CD4-positive, alpha-beta memory T cell (primary cell): ENCODE results near the gene MRPL55. TPM values are rescaled to one million over a fixed set of nuclear protein-coding genes. Genes with fewer than 3 reads are reported as not detected.
A peak's percentile ranks its signal among the peaks of the same experiment; 100 is the strongest.

Source experiments
- CTCF ChIA-PET: fragments of 350-600 bp; sonication (Branson Sonifier 250); formaldehyde crosslinking; loops from one replicate; lab custom pipeline; 2021; ENCODE audit warnings: inconsistent platforms; ENCODE audit not compliant: partially characterized antibody; lab: Charles Lee
- POLR2A ChIA-PET: fragments of 350-600 bp; sonication (Branson Sonifier 250); formaldehyde crosslinking; loops from one replicate; lab custom pipeline; 2021; ENCODE audit not compliant: partially characterized antibody; lab: Charles Lee
- DNase-seq, 5 donors: peaks; one replicate each; pipeline versions ENCODE4 v3.0.0 to v3.0.0-alpha.2; 2020 to 2022; ENCODE audit warnings: mixed read lengths in 1 of 5
- H3K27ac ChIP-seq: one replicate; pipeline ENCODE4 v1.7.0; 2013; ENCODE audit warnings: low read depth, low read length
- H3K27me3 ChIP-seq: 2 replicates; pipeline ENCODE4 v1.7.0; 2013; ENCODE audit warnings: mild to moderate bottlenecking, low read length, moderate library complexity; ENCODE audit not compliant: insufficient read depth
- H3K36me3 ChIP-seq: 2 replicates; pipeline ENCODE4 v1.7.0; 2013; ENCODE audit warnings: mild to moderate bottlenecking, low read length, moderate library complexity; ENCODE audit not compliant: insufficient read depth
- H3K4me1 ChIP-seq: 2 replicates; pipeline ENCODE4 v1.7.0; 2013; ENCODE audit warnings: mild to moderate bottlenecking, low read length, moderate library complexity; ENCODE audit not compliant: insufficient read depth
- H3K4me3 ChIP-seq, 2 donors: one replicate each; pipeline ENCODE4 v1.7.0; 2013; ENCODE audit warnings: low read length in 2 of 2, mild to moderate bottlenecking in 1 of 2
- H3K9me3 ChIP-seq, 2 donors: one replicate each; pipeline ENCODE4 v1.7.0; 2013; ENCODE audit warnings: low read length in 2 of 2, control low read depth in 1 of 2; ENCODE audit not compliant: control insufficient read depth in 1 of 2
- H3K27ac Mint-ChIP-seq, 7 donors: one replicate each; pipeline ENCODE4 v1.8.0; 2020 to 2021; ENCODE audit warnings: mixed read lengths in 7 of 7, mild to moderate bottlenecking in 6 of 7, inconsistent platforms in 3 of 7, moderate library complexity in 3 of 7
- H3K27me3 Mint-ChIP-seq, 2 donors: one replicate each; pipeline ENCODE4 v1.8.0; 2020 to 2021; ENCODE audit warnings: mixed read lengths in 2 of 2
- H3K36me3 Mint-ChIP-seq, 2 donors: one replicate each; pipeline ENCODE4 v1.8.0; 2020 to 2021; ENCODE audit warnings: mixed read lengths in 2 of 2, inconsistent platforms in 1 of 2, mild to moderate bottlenecking in 1 of 2
- H3K4me1 Mint-ChIP-seq, 4 donors: one replicate each; pipeline ENCODE4 v1.8.0; 2020 to 2021; ENCODE audit warnings: mixed read lengths in 4 of 4, mild to moderate bottlenecking in 1 of 4
- H3K4me3 Mint-ChIP-seq, 8 donors: one replicate each; pipeline ENCODE4 v1.8.0; 2020 to 2021; ENCODE audit warnings: mixed read lengths in 8 of 8, mild to moderate bottlenecking in 7 of 8, moderate library complexity in 6 of 8, inconsistent platforms in 3 of 8
- H3K9me3 Mint-ChIP-seq, 8 donors: one replicate each; pipeline ENCODE4 v1.8.0; 2020 to 2021; ENCODE audit warnings: mixed read lengths in 8 of 8, mild to moderate bottlenecking in 5 of 8, inconsistent platforms in 3 of 8, moderate library complexity in 1 of 8
- intact Hi-C: fragments of 100-400 bp; cut with micrococcal nuclease; formaldehyde crosslinking; loops from one replicate; pipeline ENCODE4 v1.15.1; 2023
- polyA plus RNA-seq, 2 donors: library from polyadenylated mRNA; unstranded; fragments of 300-500 nt; fragmentation: Illumina TruSeq; gene quantifications; one replicate each; pipeline ENCODE4 v1.2.3, GENCODE V29; 2021
- total RNA-seq, 2 experiments: library from RNA; stranded (reverse); gene quantifications; one replicate each; pipeline ENCODE4 v1.2.3, GENCODE V29; 2021

Gene MRPL55
- total and polyA plus RNA-seq, 4 experiments from 2014 or later: 57.8 to 157 (median 86.5) TPM

GRCh38 chr1:228108055-228108690, 926 bp downstream of the MRPL55 start:
- DNase-seq: no peak
- intact Hi-C loops: loop anchor here (5.0 kb wide), 1 partner anchor 1399 kb away; the partner anchor contains the start of gene NUP133
- Mint-ChIP-seq H3K4me1 (peaks cover 9 to 57% (median 32%) of the 10 kb centered on the region in 4 donors), H3K4me3 (peak overlapping the region; percentile 89 to 98 (median 94)), H3K27me3 (no peaks in the 10 kb centered on the region), H3K9me3 (peaks cover 0 to 5% (median 0%) of the 10 kb centered on the region in 8 donors), H3K27ac (peak overlapping the region; percentile 83 to 98 (median 94)), H3K36me3 (peaks cover 0 to 22% of the 10 kb centered on the region in 2 donors)
- POLR2A ChIA-PET: interaction anchor here (0.8 to 3.2 kb wide), 6 partner anchors 8 to 58 kb away, joined by 4 to 33 read pairs (median 16); partner anchors contain the start of genes ARF1, GUK1 and IBA57
- CTCF ChIA-PET: interaction anchor here (1.8 kb wide), 1 partner anchor 347 kb away, joined by 3 read pairs; no protein-coding TSS in a partner anchor
- Histone ChIP-seq H3K9me3 (no peaks in the 10 kb centered on the region), H3K27me3 (no peaks in the 10 kb centered on the region), H3K4me3 (peak overlapping the region; percentile 59 to 68), H3K27ac (peak overlapping the region; percentile 92), H3K4me1 (peaks cover 29% of the 10 kb centered on the region), H3K36me3 (peaks cover 12% of the 10 kb centered on the region)

- H3K27ac Mint-ChIP-seq: peak overlapping the region in 5 of 7 donors; percentile 70 to 98 (median 92)
- intact Hi-C loops: loop anchor here (5.0 kb wide), 1 partner anchor 1400 kb away; the partner anchor contains the start of gene NUP133
- Histone ChIP-seq H3K4me3 (no peak overlapping the region), H3K9me3 (no peaks in the 10 kb centered on the region), H3K4me1 (peaks cover 29% of the 10 kb centered on the region), H3K27ac (no peak overlapping the region), H3K27me3 (no peaks in the 10 kb centered on the region), H3K36me3 (peaks cover 12% of the 10 kb centered on the region)
- H3K9me3 Mint-ChIP-seq: peaks cover 0 to 7% (median 0%) of the 10 kb centered on the region in 8 donors
- H3K36me3 Mint-ChIP-seq: peaks cover 0 to 24% of the 10 kb centered on the region in 2 donors
- ChIA-PET CTCF (interaction anchor here (1.1 to 1.8 kb wide), 2 partner anchors 26 to 348 kb away, joined by 3 read pairs; no protein-coding TSS in a partner anchor), POLR2A (interaction anchor here (2.6 to 3.1 kb wide), 2 partner anchors 25 to 32 kb away, joined by 13 to 33 read pairs; partner anchors contain the start of genes ARF1 and GUK1)
- H3K4me1 Mint-ChIP-seq: peaks cover 9 to 59% (median 33%) of the 10 kb centered on the region in 4 donors
- no peak for DNase-seq
- H3K4me3 Mint-ChIP-seq: peak overlapping the region; percentile 69 to 95 (median 93)
- no peaks in the 10 kb centered on the region for H3K27me3 Mint-ChIP-seq
Observed at GRCh38 chr1:228107636-228108035, 1.5 kb downstream of the MRPL55 start.

GRCh38 chr1:228106800-228107054, 2.4 kb downstream of the MRPL55 start:
- Mint-ChIP-seq H3K4me1 (peaks cover 9 to 60% (median 33%) of the 10 kb centered on the region in 4 donors), H3K9me3 (peaks cover 0 to 7% (median 0%) of the 10 kb centered on the region in 8 donors), H3K27ac (peak overlapping the region in 3 of 7 donors; percentile 22 to 75 (median 44)), H3K4me3 (peak overlapping the region in 4 of 8 donors; percentile 24 to 49 (median 25)), H3K27me3 (no peaks in the 10 kb centered on the region), H3K36me3 (peaks cover 0 to 24% of the 10 kb centered on the region in 2 donors)
- DNase-seq: no peak
- CTCF ChIA-PET: interaction anchor here (0.9 to 1.9 kb wide), 4 partner anchors 23 to 58 kb away, joined by 3 to 4 read pairs (median 4); partner anchors contain the start of gene IBA57
- peaks cover 12% of the 10 kb centered on the region for H3K36me3 ChIP-seq
- no peak overlapping the region for H3K4me3 ChIP-seq
- H3K4me1 ChIP-seq: peaks cover 31% of the 10 kb centered on the region
- intact Hi-C loops: loop anchor here (5.0 kb wide), 1 partner anchor 1401 kb away; the partner anchor contains the start of gene NUP133
- POLR2A ChIA-PET: interaction anchor here (1.3 to 3.1 kb wide), 4 partner anchors 16 to 59 kb away, joined by 6 to 13 read pairs (median 10); partner anchors contain the start of genes ARF1, GUK1 and IBA57
- H3K27me3 ChIP-seq: no peaks in the 10 kb centered on the region
- no peaks in the 10 kb centered on the region for H3K9me3 ChIP-seq
- no peak overlapping the region for H3K27ac ChIP-seq

GRCh38 chr1:228105996-228106799, 2.9 kb downstream of the MRPL55 start:
- Histone ChIP-seq H3K27ac (no peak overlapping the region), H3K36me3 (peaks cover 12% of the 10 kb centered on the region), H3K4me3 (no peak overlapping the region), H3K4me1 (peaks cover 36% of the 10 kb centered on the region), H3K27me3 (no peaks in the 10 kb centered on the region), H3K9me3 (no peaks in the 10 kb centered on the region)
- no peak for DNase-seq
- CTCF ChIA-PET: interaction anchor here (0.9 to 1.9 kb wide), 4 partner anchors 23 to 59 kb away, joined by 3 to 4 read pairs (median 4); partner anchors contain the start of gene IBA57
- H3K9me3 Mint-ChIP-seq: peaks cover 0 to 7% (median 0%) of the 10 kb centered on the region in 8 donors
- intact Hi-C loops: loop anchor here (5.0 kb wide), 1 partner anchor 1401 kb away; the partner anchor contains the start of gene NUP133
- H3K4me3 Mint-ChIP-seq: peak overlapping the region in 5 of 8 donors; percentile 24 to 64 (median 25)
- H3K27ac Mint-ChIP-seq: peak overlapping the region in 2 of 7 donors; percentile 44 to 75
- H3K36me3 Mint-ChIP-seq: peaks cover 0 to 29% of the 10 kb centered on the region in 2 donors
- POLR2A ChIA-PET: interaction anchor here (0.8 to 3.1 kb wide), 7 partner anchors 16 to 351 kb away, joined by 3 to 13 read pairs (median 6); partner anchors contain the start of genes ARF1, GUK1 and IBA57
- peaks cover 14 to 65% (median 38%) of the 10 kb centered on the region in 4 donors for H3K4me1 Mint-ChIP-seq
- no peaks in the 10 kb centered on the region for H3K27me3 Mint-ChIP-seq

- Mint-ChIP-seq H3K9me3 (peaks cover 0 to 7% (median 0%) of the 10 kb centered on the region in 8 donors), H3K36me3 (peaks cover 0 to 29% of the 10 kb centered on the region in 2 donors), H3K27me3 (no peaks in the 10 kb centered on the region), H3K4me3 (peak overlapping the region in 4 of 8 donors; percentile 7 to 94 (median 86)), H3K4me1 (peaks cover 14 to 69% (median 41%) of the 10 kb centered on the region in 4 donors), H3K27ac (peak overlapping the region in 3 of 7 donors; percentile 37 to 93 (median 78))
- no peaks in the 10 kb centered on the region for H3K27me3 ChIP-seq
- H3K4me1 ChIP-seq: peaks cover 41% of the 10 kb centered on the region
- POLR2A ChIA-PET: interaction anchor here (0.8 to 3.1 kb wide), 6 partner anchors 15 to 170 kb away, joined by 3 to 13 read pairs (median 6); partner anchors contain the start of genes ARF1, GUK1 and IBA57
- H3K4me3 ChIP-seq: no peak overlapping the region
- H3K27ac ChIP-seq: no peak overlapping the region
- intact Hi-C loops: loop anchor here (5.0 kb wide), 1 partner anchor 1402 kb away; the partner anchor contains the start of gene NUP133
- CTCF ChIA-PET: interaction anchor here (1.1 to 1.9 kb wide), 2 partner anchors 25 to 60 kb away, joined by 3 to 4 read pairs; partner anchors contain the start of gene IBA57
- H3K36me3 ChIP-seq: peaks cover 17% of the 10 kb centered on the region
- no peak for DNase-seq
- no peaks in the 10 kb centered on the region for H3K9me3 ChIP-seq
Observed at GRCh38 chr1:228105270-228105995, 3.7 kb downstream of the MRPL55 start.
